GM23248 (cell line): Measurements from ENCODE around the gene SMG1. TPM values are rescaled to one million over a fixed set of nuclear protein-coding genes. Genes with fewer than 3 reads are reported as not detected.

Experiments
- DNase-seq: peaks from one replicate; pipeline ENCODE4 v3.0.0-alpha.2; 2015
- H2AFZ ChIP-seq: fragments of 200-600 bp; sonication (generic); 2 replicates; pipeline ENCODE4 v1.6.1; 2016; ENCODE audit warnings: antibody characterized with exemption
- H3F3A ChIP-seq: fragments of 200-600 bp; sonication (generic); 2 replicates; pipeline ENCODE4 v1.6.1; 2016; ENCODE audit warnings: mild to moderate bottlenecking, antibody characterized with exemption, mixed run types; ENCODE audit not compliant: insufficient read depth
- H3K27ac ChIP-seq: fragments of 200-600 bp; sonication (generic); 2 replicates; pipeline ENCODE4 v1.5.1; 2016; ENCODE audit warnings: mild to moderate bottlenecking
- H3K27me3 ChIP-seq: fragments of 200-600 bp; sonication (generic); replicated peaks from 2 replicates; pipeline ENCODE4 v1.6.1; 2016; ENCODE audit warnings: mild to moderate bottlenecking; ENCODE audit not compliant: insufficient read depth
- H3K36me3 ChIP-seq: fragments of 200-600 bp; sonication (generic); 2 replicates; pipeline ENCODE4 v1.6.1; 2016; ENCODE audit warnings: low read depth, mild to moderate bottlenecking
- H3K4me1 ChIP-seq: fragments of 200-600 bp; sonication (generic); 2 replicates; pipeline ENCODE4 v1.6.1; 2016; ENCODE audit warnings: mild to moderate bottlenecking; ENCODE audit not compliant: insufficient read depth
- H3K4me2 ChIP-seq: fragments of 200-600 bp; sonication (generic); one replicate; pipeline ENCODE4 v1.6.1; 2016; ENCODE audit warnings: mild to moderate bottlenecking; ENCODE audit not compliant: unreplicated experiment
- H3K4me3 ChIP-seq: fragments of 200-600 bp; sonication (generic); 2 replicates; pipeline ENCODE4 v1.5.1; 2016; ENCODE audit warnings: mild to moderate bottlenecking
- H3K79me2 ChIP-seq: fragments of 200-600 bp; sonication (generic); 2 replicates; pipeline ENCODE4 v1.6.1; 2016; ENCODE audit warnings: mild to moderate bottlenecking; ENCODE audit not compliant: insufficient read depth
- H3K9ac ChIP-seq: fragments of 200-600 bp; sonication (generic); 2 replicates; pipeline ENCODE4 v1.6.1; 2016; ENCODE audit warnings: mild to moderate bottlenecking
- H3K9me2 ChIP-seq: fragments of 200-600 bp; sonication (generic); 2 replicates; pipeline ENCODE4 v1.6.1; 2016; ENCODE audit warnings: mixed run types, mild to moderate bottlenecking, moderate library complexity; ENCODE audit not compliant: insufficient read depth
- H3K9me3 ChIP-seq: fragments of 200-600 bp; sonication (generic); one replicate; pipeline ENCODE4 v1.6.1; 2017; ENCODE audit warnings: low read depth
- H4K20me1 ChIP-seq: fragments of 200-600 bp; sonication (generic); 2 replicates; pipeline ENCODE4 v1.6.0; 2016; ENCODE audit not compliant: insufficient read depth
- EZH2 ChIP-seq: fragments of 200-600 bp; sonication (generic); IDR thresholded peaks from 2 replicates; pipeline ENCODE4 v1.6.1; 2018; ENCODE audit warnings: antibody characterized with exemption, mild to moderate bottlenecking; ENCODE audit not compliant: insufficient read depth, poor library complexity, severe bottlenecking
- EZH2phosphoT487 ChIP-seq: fragments of 200-600 bp; sonication (generic); IDR thresholded peaks from 2 replicates; pipeline ENCODE4 v1.6.1; 2018; ENCODE audit warnings: antibody characterized with exemption, moderate library complexity, mild to moderate bottlenecking, low read depth; ENCODE audit not compliant: insufficient read depth
- WGBS, 2 experiments: methylation state at CpG; one replicate each; pipeline ENCODE4 v1.1.6; 2015 to 2017; ENCODE audit warnings: low lambda C conversion rate in 2 of 2, low coverage in 1 of 2; ENCODE audit errors: missing lambda C conversion rate in 2 of 2; 5-methylcytosine and 5-hydroxymethylcytosine counted together
- in situ Hi-C: fragments of 300-500 bp; cut with MboI; formaldehyde crosslinking; loops from 2 replicates; pipeline ENCODE4 v1.15.0; 2020
- polyA plus RNA-seq: library from polyadenylated mRNA; unstranded; fragments of >200 nt; fragmentation: Nextera tagmentation; extraction: Ambion mirVana; gene quantifications from 2 replicates; pipeline ENCODE4 v1.2.1, GENCODE V29; 2016
- total RNA-seq: library from RNA; depleted of rRNA; stranded (reverse); fragments of >200 nt; shearing (Covaris generic); gene quantifications from 2 replicates; pipeline ENCODE4 v1.2.3, GENCODE V29; 2014

The SMG1 gene
- total and polyA plus RNA-seq, 2 experiments from 2014 or later = 9.3 to 37.1 TPM

GRCh38 chr16:18842565-18842964, 83.6 kb downstream of the SMG1 start:
- WGBS, 2 experiments = 84 to 87% methylated on average over 4 to 6 of the region's 6 CpGs
- Histone ChIP-seq H3K4me1 (no peaks in the 10 kb centered on the region), H3F3A (no peaks in the 10 kb centered on the region), H2AFZ (no peak overlapping the region), H3K27me3 (no peaks in the 10 kb centered on the region), H3K4me3 (no peak overlapping the region), H3K9ac (no peak overlapping the region), H4K20me1 (no peaks in the 10 kb centered on the region), H3K9me2 (no peaks in the 10 kb centered on the region), H3K27ac (no peak overlapping the region), H3K36me3 (peaks cover 70% of the 10 kb centered on the region), H3K4me2 (no peak overlapping the region), H3K9me3 (no peaks in the 10 kb centered on the region), H3K79me2 (peaks cover 55% of the 10 kb centered on the region)
- in situ Hi-C loops = no loop called here
- no peak for DNase-seq
- TF ChIP-seq EZH2 (no peak), EZH2phosphoT487 (no peak)

GRCh38 chr16:18841833-18842525, 84.2 kb downstream of the SMG1 start:
- in situ Hi-C loops = no loop called here
- no peak for DNase-seq

GRCh38 chr16:18839555-18839954, 86.7 kb downstream of the SMG1 start:
- H3K9me3 ChIP-seq = no peaks in the 10 kb centered on the region
- H3K9ac ChIP-seq = no peak overlapping the region
- H3K9me2 ChIP-seq = no peaks in the 10 kb centered on the region
- H3K4me1 ChIP-seq = no peaks in the 10 kb centered on the region
- H3K27me3 ChIP-seq = no peaks in the 10 kb centered on the region
- H2AFZ ChIP-seq = no peak overlapping the region
- no peak overlapping the region for H3K27ac ChIP-seq
- peaks cover 73% of the 10 kb centered on the region for H3K36me3 ChIP-seq
- no peak overlapping the region for H3K4me3 ChIP-seq
- peaks cover 32% of the 10 kb centered on the region for H3K79me2 ChIP-seq
- no peaks in the 10 kb centered on the region for H4K20me1 ChIP-seq
- in situ Hi-C loops = no loop called here
- WGBS, 2 experiments = 79 to 81% methylated on average over 6 of the region's 6 CpGs
- DNase-seq = no peak
- H3K4me2 ChIP-seq = no peak overlapping the region
- no peaks in the 10 kb centered on the region for H3F3A ChIP-seq
- TF ChIP-seq EZH2phosphoT487 (no peak), EZH2 (no peak)

More at GRCh38 chr16:18841833-18842525, 84.2 kb downstream of the SMG1 start:
- H3K36me3 ChIP-seq = peaks cover 70% of the 10 kb centered on the region
- H3K9me3 ChIP-seq = no peaks in the 10 kb centered on the region
- H2AFZ ChIP-seq = no peak overlapping the region
- H3K79me2 ChIP-seq = peaks cover 52% of the 10 kb centered on the region
- no peak overlapping the region for H3K27ac ChIP-seq
- no peaks in the 10 kb centered on the region for H3F3A ChIP-seq
- TF ChIP-seq EZH2 = no peak
- TF ChIP-seq EZH2phosphoT487 = no peak
- H3K27me3 ChIP-seq = no peaks in the 10 kb centered on the region
- no peaks in the 10 kb centered on the region for H4K20me1 ChIP-seq
- H3K9me2 ChIP-seq = no peaks in the 10 kb centered on the region
- no peak overlapping the region for H3K9ac ChIP-seq
- no peak overlapping the region for H3K4me3 ChIP-seq
- no peak overlapping the region for H3K4me2 ChIP-seq
- no peaks in the 10 kb centered on the region for H3K4me1 ChIP-seq
- WGBS, 2 experiments = 76 to 80% methylated on average over 7 of the region's 7 CpGs

- Histone ChIP-seq H3K27me3 (no peaks in the 10 kb centered on the region), H3K9ac (no peak overlapping the region), H2AFZ (no peak overlapping the region), H3K36me3 (peaks cover 88% of the 10 kb centered on the region), H3K9me2 (no peaks in the 10 kb centered on the region), H3F3A (no peaks in the 10 kb centered on the region), H3K4me1 (no peaks in the 10 kb centered on the region), H3K27ac (no peak overlapping the region), H3K4me2 (no peak overlapping the region), H3K4me3 (no peak overlapping the region), H3K79me2 (peaks cover 14% of the 10 kb centered on the region; the same call in 1 of the 2 replicates), H4K20me1 (no peaks in the 10 kb centered on the region), H3K9me3 (no peaks in the 10 kb centered on the region)
- no peak for TF ChIP-seq EZH2
- TF ChIP-seq EZH2phosphoT487 = no peak
- in situ Hi-C loops = no loop called here
- DNase-seq = no peak
These were observed 89.5 kb downstream of the SMG1 start for GRCh38 chr16:18836702-18837101.

GRCh38 chr16:18834864-18835263, 91.3 kb downstream of the SMG1 start:
- no peak overlapping the region for H3K9ac ChIP-seq
- 81 to 82% methylated on average over 4 of the region's 4 CpGs for WGBS, 2 experiments
- H2AFZ ChIP-seq = no peak overlapping the region
- no peaks in the 10 kb centered on the region for H3K9me3 ChIP-seq
- no peaks in the 10 kb centered on the region for H4K20me1 ChIP-seq
- no peaks in the 10 kb centered on the region for H3K27me3 ChIP-seq
- no peak overlapping the region for H3K4me2 ChIP-seq
- no peak overlapping the region for H3K27ac ChIP-seq
- H3K79me2 ChIP-seq = peaks cover 9% of the 10 kb centered on the region; the same call in 1 of the 2 replicates
- H3K4me1 ChIP-seq = no peaks in the 10 kb centered on the region
- in situ Hi-C loops = no loop called here
- no peak for TF ChIP-seq EZH2phosphoT487
- H3K9me2 ChIP-seq = no peaks in the 10 kb centered on the region
- no peak for DNase-seq
- H3F3A ChIP-seq = no peaks in the 10 kb centered on the region
- H3K36me3 ChIP-seq = peaks cover 85% of the 10 kb centered on the region
- H3K4me3 ChIP-seq = no peak overlapping the region
